Caco-2 (cell line): ENCODE measurements around the gene TACC3. TPM values are rescaled to one million over a fixed set of nuclear protein-coding genes. Genes with fewer than 3 reads are reported as not detected.

Source experiments
- BruUV-seq: library from RNA; stranded (reverse); fragments of 400-500 nt; replicated peaks from 2 replicates; lab custom pipeline; 2021; lab: Mats Ljungman, UMichigan
- CTCF ChIA-PET: fragments of 300-600 bp; sonication (Branson Sonifier 250); formaldehyde crosslinking; loops from one replicate; lab custom pipeline; 2022; ENCODE audit warnings: antibody characterized with exemption; lab: Charles Lee
- POLR2A ChIA-PET: fragments of 300-600 bp; sonication (Branson Sonifier 250); formaldehyde crosslinking; loops from one replicate; lab custom pipeline; 2022; ENCODE audit warnings: antibody characterized with exemption; lab: Charles Lee
- DNase-seq, 2 experiments: peaks; one replicate each; pipeline versions ENCODE4 v3.0.0 to v3.0.0-alpha.2; 2020 to 2022
- H3K27me3 ChIP-seq: replicated peaks from 2 replicates; pipeline ENCODE4 v1.6.0; 2011; ENCODE audit warnings: low read length; ENCODE audit not compliant: control insufficient read depth, insufficient read depth
- H3K36me3 ChIP-seq: 2 replicates; pipeline ENCODE4 v1.5.1; 2011; ENCODE audit warnings: low read length; ENCODE audit not compliant: control insufficient read depth, insufficient read depth
- H3K4me1 ChIP-seq: fragments of 250-450 bp; sonication (Bioruptor Pico); 2 replicates; pipeline ENCODE4 v1.5.1; 2020; ENCODE audit warnings: mild to moderate bottlenecking
- H3K4me3 ChIP-seq: 2 replicates; pipeline ENCODE4 v1.5.1; 2011; ENCODE audit warnings: low read depth, mild to moderate bottlenecking, control low read depth, low read length
- H3K9me3 ChIP-seq: fragments of 250-450 bp; sonication (Bioruptor Pico); 2 replicates; pipeline ENCODE4 v1.5.1; 2020; ENCODE audit warnings: mild to moderate bottlenecking, moderate library complexity
- H3K27ac Mint-ChIP-seq: one replicate; pipeline ENCODE4 v1.8.0; 2022; ENCODE audit warnings: mixed read lengths; ENCODE audit not compliant: unreplicated experiment
- H3K27me3 Mint-ChIP-seq: one replicate; pipeline ENCODE4 v1.8.0; 2022; ENCODE audit warnings: mixed read lengths; ENCODE audit not compliant: insufficient read depth, unreplicated experiment
- H3K36me3 Mint-ChIP-seq: one replicate; pipeline ENCODE4 v1.8.0; 2022; ENCODE audit warnings: mild to moderate bottlenecking, mixed read lengths; ENCODE audit not compliant: insufficient read depth, unreplicated experiment
- H3K4me1 Mint-ChIP-seq: one replicate; pipeline ENCODE4 v1.8.0; 2022; ENCODE audit warnings: low read depth, mixed read lengths; ENCODE audit not compliant: unreplicated experiment
- H3K4me3 Mint-ChIP-seq: one replicate; pipeline ENCODE4 v1.8.0; 2022; ENCODE audit warnings: mild to moderate bottlenecking, moderate library complexity, mixed read lengths; ENCODE audit not compliant: unreplicated experiment
- H3K9me3 Mint-ChIP-seq: one replicate; pipeline ENCODE4 v1.8.0; 2022; ENCODE audit warnings: mixed read lengths; ENCODE audit not compliant: unreplicated experiment
- CTCF ChIP-seq, 2 experiments: fragments of 200-600 bp in 1 of 2; IDR thresholded peaks; 1 replicate in 1 of 2; 2 replicates in 1 of 2; pipeline versions ENCODE4 v1.5.1 to v1.8.0; 2011 to 2022; ENCODE audit warnings: antibody characterized with exemption in 1 of 2, control low read depth in 1 of 2, inconsistent platforms in 1 of 2, low read depth in 1 of 2, low read length in 1 of 2, mild to moderate bottlenecking in 1 of 2, moderate library complexity in 1 of 2; ENCODE audit not compliant: insufficient read depth in 1 of 2, severe bottlenecking in 1 of 2, unreplicated experiment in 1 of 2
- intact Hi-C: fragments of 100-400 bp; cut with micrococcal nuclease; formaldehyde crosslinking; loops from one replicate; pipeline ENCODE4 v1.10.0; 2022; ENCODE audit not compliant: unreplicated experiment
- total RNA-seq: library from RNA; stranded (reverse); gene quantifications from 2 replicates; pipeline ENCODE4 v1.2.3, GENCODE V29; 2022

Gene TACC3
- total RNA-seq, 1 experiment from 2014 or later: 106 TPM

- Mint-ChIP-seq H3K27ac (no peak overlapping the region), H3K4me1 (no peaks in the 10 kb centered on the region), H3K4me3 (no peak overlapping the region), H3K27me3 (no peaks in the 10 kb centered on the region), H3K9me3 (no peaks in the 10 kb centered on the region), H3K36me3 (no peaks in the 10 kb centered on the region)
- Histone ChIP-seq H3K4me1 (peaks cover 4% of the 10 kb centered on the region; the same call in 1 of the 2 replicates), H3K4me3 (no peak overlapping the region), H3K27me3 (no peaks in the 10 kb centered on the region), H3K9me3 (no peaks in the 10 kb centered on the region), H3K36me3 (no peaks in the 10 kb centered on the region)
- no TSS peak for BruUV-seq
- DNase-seq: no peak
- intact Hi-C loops: no loop called here
- ChIA-PET CTCF (interaction anchor here (0.7 to 1.1 kb wide), 2 partner anchors 14 to 58 kb away, joined by 3 to 4 read pairs; no protein-coding TSS in a partner anchor), POLR2A (no interaction called here)
- no peak for TF ChIP-seq CTCF (IDR thresholded peaks at IDR 0.05; ENCODE audit: insufficient read depth in 1 of 2, low read depth in 1 of 2, low read length in 1 of 2, severe bottlenecking in 1 of 2, unreplicated experiment in 1 of 2)
Measured at GRCh38 chr4:1751919-1752283, 30.6 kb downstream of the TACC3 start.

GRCh38 chr4:1752284-1753041, 31.1 kb downstream of the TACC3 start:
- H3K4me1 Mint-ChIP-seq: no peaks in the 10 kb centered on the region
- H3K4me1 ChIP-seq: peaks cover 4% of the 10 kb centered on the region; the same call in 1 of the 2 replicates

GRCh38 chr4:1753294-1753696, 32.0 kb downstream of the TACC3 start:
- Mint-ChIP-seq H3K9me3 (no peaks in the 10 kb centered on the region), H3K27me3 (no peaks in the 10 kb centered on the region), H3K36me3 (no peaks in the 10 kb centered on the region), H3K27ac (no peak overlapping the region), H3K4me3 (no peak overlapping the region), H3K4me1 (no peaks in the 10 kb centered on the region)
- TF ChIP-seq CTCF (IDR thresholded peaks at IDR 0.05; ENCODE audit: insufficient read depth in 1 of 2, low read depth in 1 of 2, low read length in 1 of 2, severe bottlenecking in 1 of 2, unreplicated experiment in 1 of 2): no peak
- DNase-seq: no peak
- Histone ChIP-seq H3K36me3 (no peaks in the 10 kb centered on the region), H3K27me3 (no peaks in the 10 kb centered on the region), H3K9me3 (no peaks in the 10 kb centered on the region), H3K4me1 (peaks cover 8% of the 10 kb centered on the region; the same call in 1 of the 2 replicates), H3K4me3 (no peak overlapping the region)
- ChIA-PET POLR2A (no interaction called here), CTCF (no interaction called here)
- no TSS peak for BruUV-seq
- intact Hi-C loops: no loop called here

More at GRCh38 chr4:1752284-1753041, 31.1 kb downstream of the TACC3 start:
- ChIA-PET CTCF (interaction anchor here (0.7 to 1.1 kb wide), 2 partner anchors 14 to 57 kb away, joined by 3 to 4 read pairs; no protein-coding TSS in a partner anchor), POLR2A (no interaction called here)
- Mint-ChIP-seq H3K36me3 (no peaks in the 10 kb centered on the region), H3K9me3 (no peaks in the 10 kb centered on the region), H3K4me3 (no peak overlapping the region), H3K27me3 (no peaks in the 10 kb centered on the region), H3K27ac (no peak overlapping the region)
- Histone ChIP-seq H3K9me3 (no peaks in the 10 kb centered on the region), H3K4me3 (no peak overlapping the region), H3K36me3 (no peaks in the 10 kb centered on the region), H3K27me3 (no peaks in the 10 kb centered on the region)
- BruUV-seq: no TSS peak
- no peak for TF ChIP-seq CTCF (IDR thresholded peaks at IDR 0.05; ENCODE audit: insufficient read depth in 1 of 2, low read depth in 1 of 2, low read length in 1 of 2, severe bottlenecking in 1 of 2, unreplicated experiment in 1 of 2)
- DNase-seq: no peak
- intact Hi-C loops: no loop called here
